GM12874 (cell line): ENCODE measurements around the gene PPP1R2.

Source experiments
- CTCF ChIP-seq: IDR thresholded peaks from 2 replicates; pipeline ENCODE4 v1.5.1; 2011; ENCODE audit warnings: low read depth, mild to moderate bottlenecking, control low read depth, low read length, moderate library complexity; ENCODE audit not compliant: insufficient read depth

The PPP1R2 gene

DNA sequence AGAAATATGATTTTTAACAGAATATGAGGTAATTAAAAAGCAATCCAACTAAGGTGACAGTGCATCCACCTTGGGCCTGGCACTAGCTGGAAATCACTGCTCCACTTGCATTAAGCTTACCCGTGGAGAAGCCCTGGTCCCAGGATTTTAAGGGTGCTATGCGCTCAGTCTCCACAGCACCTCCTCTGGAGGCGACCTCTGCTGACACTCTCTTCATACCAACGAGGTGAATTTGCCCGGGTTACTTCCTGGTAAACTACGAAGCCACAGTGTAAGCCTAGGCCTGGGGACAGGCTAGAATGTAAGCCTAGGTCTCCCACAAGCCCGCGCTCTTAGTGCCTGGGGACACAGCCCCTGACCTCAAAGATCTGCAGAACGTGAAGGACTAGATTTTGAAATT is 39.8 kb upstream of the PPP1R2 start:
- TF ChIP-seq CTCF = no peak

DNA sequence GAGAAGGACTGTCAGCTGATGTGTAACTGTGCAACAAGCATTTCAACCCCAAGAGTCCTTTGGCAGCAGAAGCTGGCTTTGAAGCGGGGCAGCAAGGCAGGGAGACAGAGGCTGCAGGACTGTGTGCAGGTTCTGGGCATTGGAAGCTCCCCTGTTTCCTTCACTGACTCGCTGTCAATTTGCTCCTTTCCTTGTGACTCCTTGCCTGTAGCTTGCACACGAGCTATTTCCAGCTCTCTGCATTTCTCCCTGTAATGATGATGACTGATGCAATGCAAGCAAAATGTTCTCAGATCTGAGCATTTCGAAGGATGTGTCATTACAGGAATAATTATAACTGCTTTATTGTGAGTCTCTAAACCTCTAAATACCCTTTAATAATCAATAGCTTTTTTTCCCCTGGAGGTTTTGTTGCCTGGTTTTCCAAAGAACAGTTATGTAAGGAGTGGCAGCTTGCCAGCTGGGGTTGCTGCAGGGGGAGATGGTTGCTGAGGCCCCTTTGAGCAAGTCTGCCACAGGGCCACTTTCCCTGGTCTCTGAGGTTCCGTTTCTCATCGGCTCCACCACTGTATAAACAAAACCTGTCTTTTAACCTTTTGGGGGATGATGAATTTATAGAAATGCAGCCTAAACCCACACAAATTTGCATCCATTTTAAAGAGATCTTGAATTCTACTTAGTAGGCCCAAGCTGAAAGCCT is 37.8 kb upstream of the PPP1R2 start:
- TF ChIP-seq CTCF = no peak

DNA sequence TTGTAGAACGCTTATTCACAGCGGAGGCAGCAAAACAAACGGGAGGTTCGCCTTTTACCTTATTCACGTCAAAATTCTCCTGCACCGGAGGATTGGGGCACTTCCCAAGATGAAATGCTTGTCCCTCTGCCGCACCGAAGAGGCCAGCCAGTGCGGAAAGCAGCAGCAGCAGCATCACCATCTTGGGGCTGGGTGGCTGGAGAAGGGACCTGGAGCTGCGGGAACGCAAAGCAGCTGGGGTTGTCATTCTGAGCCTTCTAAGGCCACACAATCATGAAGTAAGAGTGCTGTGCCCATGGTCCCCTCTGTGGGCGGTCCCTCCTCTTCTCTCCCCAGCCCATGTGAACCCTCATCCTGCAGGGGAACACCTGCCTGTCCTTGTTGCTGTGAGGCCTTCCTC is 36.2 kb upstream of the PPP1R2 start:
- no peak for TF ChIP-seq CTCF

DNA sequence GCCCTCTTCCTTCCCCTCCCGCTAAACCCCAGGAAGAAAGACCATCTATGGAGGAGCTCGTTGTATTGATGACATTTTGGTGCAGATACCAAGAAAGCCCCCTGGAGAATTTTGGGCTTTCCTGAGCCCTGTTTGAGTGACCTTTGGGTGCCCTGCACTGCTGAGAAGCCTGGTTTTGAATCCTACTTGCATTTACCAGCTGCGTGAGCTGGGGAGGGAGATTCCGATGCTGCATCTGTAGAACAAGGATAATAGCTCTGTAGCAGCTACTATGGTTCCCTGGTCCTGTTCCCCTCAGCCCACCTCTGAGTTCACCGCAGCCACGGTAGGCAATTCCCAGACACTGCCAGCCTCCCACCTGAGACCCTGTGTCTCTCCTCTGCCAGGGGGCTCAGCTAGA is 35.4 kb upstream of the PPP1R2 start:
- TF ChIP-seq CTCF = no peak

DNA sequence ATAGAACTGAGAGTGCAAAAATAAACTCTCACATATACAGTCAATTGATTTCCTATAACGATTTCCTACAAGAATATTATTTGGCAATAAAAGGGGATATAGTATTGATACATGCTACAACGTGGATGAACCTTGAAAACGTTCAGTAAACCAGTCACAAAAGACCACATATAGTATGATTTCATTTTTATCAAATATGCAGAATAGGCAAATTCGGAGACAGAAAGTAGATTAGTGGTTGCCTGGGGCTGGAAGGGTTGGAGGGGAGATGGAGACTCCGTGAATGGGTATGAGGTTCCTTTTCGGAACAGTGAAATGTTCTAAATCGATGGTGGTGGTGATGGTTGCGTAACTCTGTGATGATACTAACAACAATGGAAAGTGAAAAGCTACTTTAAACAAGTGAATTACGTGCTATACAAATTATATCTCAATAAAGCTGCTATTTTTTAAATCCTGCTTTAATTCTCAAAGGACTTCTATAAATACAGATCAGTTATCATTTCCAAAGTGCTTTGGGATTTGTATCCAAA is 34.6 kb upstream of the PPP1R2 start:
- no peak for TF ChIP-seq CTCF

GRCh38 chr3:195574497-195575304 is 31.6 kb upstream of the PPP1R2 start:
- TF ChIP-seq CTCF = no peak

- no peak for TF ChIP-seq CTCF
These were observed 30.7 kb upstream of the PPP1R2 start for GRCh38 chr3:195573611-195574496.
